Measurements from ENCODE around the gene SLC25A2. TPM values are rescaled to one million over a fixed set of nuclear protein-coding genes. Genes with fewer than 3 reads are reported as not detected.
A peak's percentile ranks its signal among the peaks of the same experiment; 100 is the strongest.
"Not testable (repeated sequence)": the region's sequence is repeated elsewhere in the genome, so short reads cannot be mapped to it uniquely, and the experiment has no call there.

SLC25A2 gene
- total and polyA plus RNA-seq, 12 donors = 0.07 to 1.5 (median 0.53) TPM; not detected in 5

DNA sequence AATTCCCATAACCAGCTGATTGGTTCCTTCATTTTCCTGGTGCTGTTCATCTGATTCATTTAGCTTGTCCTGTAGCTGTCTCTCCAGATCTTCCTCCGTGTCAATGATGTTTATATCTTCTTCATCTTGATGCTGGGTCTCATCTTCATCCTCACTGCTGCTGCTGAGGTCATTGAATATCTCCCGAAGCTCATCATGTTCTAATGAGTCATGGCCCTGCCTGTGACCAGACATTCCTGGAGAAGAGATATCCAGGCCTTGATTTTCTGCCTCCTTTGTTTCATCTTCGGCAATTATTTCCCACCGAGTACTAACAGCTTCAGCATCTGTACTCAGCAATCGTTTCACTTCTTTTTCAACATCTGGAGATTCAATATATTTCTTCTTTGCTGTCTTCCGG lies 15.4 kb upstream of the SLC25A2 start:
- Histone ChIP-seq H3K4me1 (replicated peaks in 1 of 2) (peaks cover 0 to 9% of the 10 kb centered on the region in 2 donors), H3K4me3 (peak overlapping the region in 1 of 4 donors; percentile 72), H3K36me3 (replicated peaks in 1 of 2) (no peaks in the 10 kb centered on the region), H3K27me3 (no peaks in the 10 kb centered on the region), H3K27ac (no peak overlapping the region), H3K9me3 (replicated peaks in 1 of 3) (peaks cover 11 to 65% (median 29%) of the 10 kb centered on the region in 3 donors)
- TF ChIP-seq CTCF (IDR thresholded peaks at IDR 0.05) (no peak), POLR2A (IDR thresholded peaks at IDR 0.05) (no peak)
- intact Hi-C loops (cut with DNase I) = loop anchor here in 1 of 2 donors (10.0 kb wide), 1 partner anchor 96 kb away; the partner anchor contains the start of genes PCDHGA10 and PCDHGB7
- WGBS, 4 donors = 94 to 97% (median 96%) methylated on average over 6 of the region's 6 CpGs
- no peak for DNase-seq

DNA sequence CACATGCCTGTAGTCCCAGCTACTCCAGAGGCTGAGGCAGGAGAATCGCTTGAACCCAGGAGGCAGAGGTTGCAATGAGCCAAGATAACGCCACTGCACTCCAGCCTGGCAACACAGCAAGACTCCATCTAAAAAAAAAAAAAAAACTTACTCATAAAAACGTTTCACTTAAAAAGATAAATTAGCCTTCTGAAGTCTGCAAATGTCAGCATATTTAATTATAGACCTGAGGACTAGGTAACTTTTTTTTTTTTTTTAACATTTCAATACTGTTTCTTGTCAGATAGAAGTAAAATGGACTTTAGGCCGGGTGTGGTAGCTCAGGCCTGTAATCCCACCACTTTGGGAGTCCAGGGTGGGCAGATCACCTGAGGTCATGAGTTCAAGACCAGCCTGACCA lies 13.1 kb upstream of the SLC25A2 start:
- H3K36me3 ChIP-seq (replicated peaks in 1 of 2); DNase-seq; H3K4me1 ChIP-seq (replicated peaks in 1 of 2); H3K27me3 ChIP-seq; H3K27ac ChIP-seq: not testable (repeated sequence)
- 78 to 86% (median 82%) methylated on average over 4 of the region's 4 CpGs for WGBS, 4 donors
- Histone ChIP-seq H3K9me3 (replicated peaks in 1 of 3) (peaks cover 11 to 86% (median 38%) of the 10 kb centered on the region in 3 donors), H3K4me3 (peak overlapping the region in 1 of 4 donors; percentile 12)
- intact Hi-C loops (cut with DNase I) = loop anchor here in 1 of 2 donors (10.0 kb wide), 1 partner anchor 98 kb away; the partner anchor contains the start of genes PCDHGA10 and PCDHGB7

GRCh38 chr5:141313711-141314110 lies 9.9 kb upstream of the SLC25A2 start:
- intact Hi-C loops (cut with DNase I) = loop anchor here in 1 of 2 donors (5.0 to 10.0 kb wide), 2 partner anchors 51 to 101 kb away; partner anchors contain the start of genes PCDHGA10 and PCDHGB7
- no peak overlapping the region for H3K4me3 ChIP-seq
- H3K36me3 ChIP-seq (replicated peaks in 1 of 2) = no peaks in the 10 kb centered on the region
- H3K27ac ChIP-seq = no peak overlapping the region
- TF ChIP-seq CTCF (IDR thresholded peaks at IDR 0.05) = no peak
- TF ChIP-seq POLR2A (IDR thresholded peaks at IDR 0.05) = no peak
- H3K9me3 ChIP-seq (replicated peaks in 1 of 3) = peaks cover 3 to 93% (median 30%) of the 10 kb centered on the region in 3 donors
- H3K27me3 ChIP-seq = no peaks in the 10 kb centered on the region
- DNase-seq = no peak
- no peaks in the 10 kb centered on the region for H3K4me1 ChIP-seq (replicated peaks in 1 of 2)

GRCh38 chr5:141306630-141307029 lies 2.8 kb upstream of the SLC25A2 start:
- TF ChIP-seq POLR2A (IDR thresholded peaks at IDR 0.05) = no peak
- Histone ChIP-seq H3K9me3 (replicated peaks in 1 of 3) (peaks cover 0 to 90% (median 0%) of the 10 kb centered on the region in 3 donors), H3K27me3 (no peaks in the 10 kb centered on the region), H3K4me3 (no peak overlapping the region), H3K4me1 (replicated peaks in 1 of 2) (no peaks in the 10 kb centered on the region), H3K36me3 (replicated peaks in 1 of 2) (no peaks in the 10 kb centered on the region), H3K27ac (no peak overlapping the region)
- DNase-seq = no peak
- intact Hi-C loops (cut with DNase I) = no loop called here
- 91 to 100% (median 97%) methylated on average over 1 of the region's 1 CpG for WGBS, 4 donors

DNA sequence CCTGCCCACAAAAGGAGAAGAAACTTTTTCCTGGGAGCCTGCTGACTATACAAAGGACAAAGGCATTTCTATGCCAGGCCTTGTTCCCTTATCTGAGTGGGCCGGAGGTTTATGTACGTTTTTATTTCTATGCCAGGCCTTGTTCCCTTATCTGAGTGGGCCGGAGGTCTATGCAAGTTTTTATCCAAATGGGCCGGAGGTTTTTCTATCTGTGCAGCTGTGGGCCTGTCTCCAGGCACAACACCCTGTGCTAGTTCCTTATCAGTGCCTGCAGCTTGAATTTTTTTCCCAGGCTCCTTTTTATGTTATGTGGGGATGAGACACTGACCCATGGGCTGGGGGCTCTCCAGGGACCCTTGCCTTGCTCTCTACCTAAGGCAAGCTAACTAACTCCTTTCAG lies 5.5 kb downstream of the SLC25A2 start:
- H3K36me3 ChIP-seq (replicated peaks in 1 of 2) = no peaks in the 10 kb centered on the region

More for the DNA sequence above, 5.5 kb downstream of the SLC25A2 start:
- TF ChIP-seq POLR2A (IDR thresholded peaks at IDR 0.05) (no peak), CTCF (IDR thresholded peaks at IDR 0.05) (no peak)
- H3K4me1 ChIP-seq (replicated peaks in 1 of 2) = no peaks in the 10 kb centered on the region
- DNase-seq = no peak
- peaks cover 0 to 32% (median 6%) of the 10 kb centered on the region in 3 donors for H3K9me3 ChIP-seq (replicated peaks in 1 of 3)
- H3K27ac ChIP-seq = no peak overlapping the region
- intact Hi-C loops (cut with DNase I) = no loop called here
- 66 to 78% (median 75%) methylated on average over 4 of the region's 4 CpGs for WGBS, 4 donors
- no peak overlapping the region for H3K4me3 ChIP-seq
- no peaks in the 10 kb centered on the region for H3K27me3 ChIP-seq
